Heart left ventricle (tissue), 16 donors: ENCODE data around the gene ZNF423. TPM values are rescaled to one million over a fixed set of nuclear protein-coding genes. Genes with fewer than 3 reads are reported as not detected.

ENCODE experiments used
- ATAC-seq, 4 donors: fragments of 200-7000 bp; cut with Tn5 transposase; one replicate each; pipeline ENCODE4 v1.9.1; 2020 to 2022; ENCODE audit warnings: moderate library complexity in 4 of 4, mild to moderate bottlenecking in 3 of 4, moderate number of reproducible peaks in 1 of 4
- DNase-seq, 5 donors: peaks; one replicate each; pipeline ENCODE4 v3.0.0-alpha.2; 2020
- H3K27ac ChIP-seq, 12 donors: fragments of 200-600 bp; sonication (generic) in 4 of 12; one replicate each; pipeline versions ENCODE4 v1.5.0 to v1.8.0; 2016 to 2022; ENCODE audit warnings: mild to moderate bottlenecking in 2 of 12
- H3K27me3 ChIP-seq, 9 donors: fragments of 200-600 bp; sonication (generic) in 2 of 9; one replicate each; pipeline versions ENCODE4 v1.5.1 to v1.8.0; 2016 to 2022; ENCODE audit warnings: mild to moderate bottlenecking in 3 of 9
- H3K36me3 ChIP-seq, 9 donors: fragments of 200-600 bp; sonication (generic) in 2 of 9; one replicate each; pipeline versions ENCODE4 v1.5.0 to v1.8.0; 2018 to 2022; ENCODE audit warnings: mild to moderate bottlenecking in 2 of 9
- H3K4me1 ChIP-seq, 12 donors: fragments of 200-600 bp; sonication (generic) in 4 of 12; one replicate each; pipeline versions ENCODE4 v1.5.0 to v1.8.0; 2016 to 2022; ENCODE audit warnings: mild to moderate bottlenecking in 3 of 12
- H3K4me3 ChIP-seq, 12 donors: fragments of 200-600 bp; sonication (generic) in 4 of 12; one replicate each; pipeline versions ENCODE4 v1.5.0 to v1.8.0; 2017 to 2022; ENCODE audit warnings: mild to moderate bottlenecking in 9 of 12, moderate library complexity in 4 of 12
- H3K9me3 ChIP-seq, 12 donors: fragments of 200-600 bp; sonication (generic) in 4 of 12; one replicate each; pipeline versions ENCODE4 v1.5.0 to v1.8.0; 2016 to 2022; ENCODE audit warnings: mild to moderate bottlenecking in 1 of 12
- CTCF ChIP-seq, 12 donors: fragments of 200-600 bp; sonication (generic) in 4 of 12; IDR thresholded peaks; one replicate each; pipeline versions ENCODE4 v1.5.0 to v1.8.0; 2018 to 2022; ENCODE audit warnings: antibody characterized with exemption in 12 of 12, mild to moderate bottlenecking in 5 of 12
- POLR2A ChIP-seq, 2 donors: fragments of 450-650 bp; IDR thresholded peaks; one replicate each; pipeline ENCODE4 v1.6.1; 2017; ENCODE audit warnings: antibody characterized with exemption in 2 of 2, mild to moderate bottlenecking in 2 of 2, moderate library complexity in 2 of 2
- WGBS, 4 donors: extraction: QIAGEN DNeasy Blood & Tissue Kit in 2 of 4; methylation state at CpG; one replicate each; pipeline versions ENCODE4 v1.1.5 to v1.1.7; 2013 to 2018; 5-methylcytosine and 5-hydroxymethylcytosine counted together
- intact Hi-C, 10 donors: fragments of 100-400 bp; cut with DNase I; formaldehyde crosslinking; loops; one replicate each; pipeline versions ENCODE4 v1.11.1 to v1.14.2; 2022
- polyA plus RNA-seq, 2 donors: library from polyadenylated mRNA; stranded (reverse); fragments of 200-250 nt; gene quantifications; one replicate each; pipeline ENCODE4 v1.2.3, GENCODE V29; 2013
- total RNA-seq, 9 donors: library from RNA; depleted of rRNA in 2 of 9; stranded (reverse); fragments of >200 nt in 2 of 9; fragmentation: NEBNext Ultra II Directional in 3 of 9; extraction: Animal tissue kit (Norgen Biotek cat#: 25700) in 3 of 9; gene quantifications; one replicate each; pipeline versions ENCODE4 v1.1.0 to v1.2.4, GENCODE V29; 2016 to 2023
- donor health status: ischemic (EF 13 %, LVEDD 7.1; RV severe dilation, severe dysfunction).
- donor health status: healthy with polysubstance abuse.
- donor health status: DM: no; HTN: yes; CAD: no.
- donor health status: DM: no; HTN: no; CAD: no.
- donor health status: ischemic (EF 25% LVEDD 6.9; RV normal size, moderate dysfunction).
- donor health status: ischemic (EF 25% LVEDD 5.7; RV mildly dilated, moderate dysfunction).
- donor health status: healthy.
- donor health status: DM: yes; HTN: yes; CAD: no.
- donor health status: ischemic (EF 35%, LVEDD 5.7; RV mildly dilated, moderate dysfunction).
- donor health status: nonischemic (EF 11% LVEDD 7.7; RV severe dilation, severe dysfunction).
- donor health status: DM: yes; HTN: yes; CAD: no.
- donor health status: PGD.
- donor health status: ischemic (EF 29% LVEDD 5.4; RV normal size, mild dysfunction).
- donor health status: nonischemic (EF 23%, LVEDD 6.1; RV moderate dilation, normal function).

Gene ZNF423
- total and polyA plus RNA-seq, 11 donors: 1.8 to 10.4 (median 5.7) TPM

- DNase-seq: no peak
- intact Hi-C loops: no loop called here
Measured at GRCh38 chr16:49625311-49626065, 230.4 kb downstream of the ZNF423 start.

GRCh38 chr16:49623501-49624266, 232.2 kb downstream of the ZNF423 start:
- intact Hi-C loops: no loop called here
- peaks cover 0 to 3% (median 0%) of the 10 kb centered on the region in 12 donors for H3K9me3 ChIP-seq
- no peak overlapping the region for H3K4me3 ChIP-seq
- H3K27ac ChIP-seq: no peak overlapping the region
- H3K27me3 ChIP-seq: no peaks in the 10 kb centered on the region
- DNase-seq: no peak
- peaks cover 0 to 26% (median 16%) of the 10 kb centered on the region in 12 donors for H3K4me1 ChIP-seq
- 88 to 93% (median 90%) methylated on average over 7 to 8 of the region's 8 CpGs for whole genome bisulfite sequencing, 4 donors
- TF ChIP-seq POLR2A (IDR thresholded peaks at IDR 0.05) (no peak), CTCF (IDR thresholded peaks at IDR 0.05) (no peak)
- no peak for ATAC-seq
- H3K36me3 ChIP-seq: peaks cover 0 to 19% (median 0%) of the 10 kb centered on the region in 9 donors

More at GRCh38 chr16:49625311-49626065, 230.4 kb downstream of the ZNF423 start:
- Histone ChIP-seq H3K9me3 (peaks cover 0 to 11% (median 2%) of the 10 kb centered on the region in 12 donors), H3K36me3 (peaks cover 0 to 19% (median 0%) of the 10 kb centered on the region in 9 donors), H3K4me3 (no peak overlapping the region), H3K4me1 (peaks cover 0 to 15% (median 5%) of the 10 kb centered on the region in 12 donors), H3K27ac (no peak overlapping the region), H3K27me3 (no peaks in the 10 kb centered on the region)
- WGBS, 4 donors: 71 to 84% (median 79%) methylated on average over 3 of the region's 3 CpGs
- TF ChIP-seq POLR2A (IDR thresholded peaks at IDR 0.05): no peak
- TF ChIP-seq CTCF (IDR thresholded peaks at IDR 0.05): no peak
- no peak for ATAC-seq

GRCh38 chr16:49622421-49623402, 233.2 kb downstream of the ZNF423 start:
- ATAC-seq: no peak
- intact Hi-C loops: no loop called here
- 94 to 97% (median 95%) methylated on average over 16 to 17 of the region's 17 CpGs for WGBS, 4 donors
- peaks cover 0 to 19% (median 0%) of the 10 kb centered on the region in 9 donors for H3K36me3 ChIP-seq
- DNase-seq: peak in 1 of 5 donors; percentile 45
- H3K27me3 ChIP-seq: no peaks in the 10 kb centered on the region
- TF ChIP-seq CTCF (IDR thresholded peaks at IDR 0.05) (no peak), POLR2A (IDR thresholded peaks at IDR 0.05) (no peak)
- H3K27ac ChIP-seq: no peak overlapping the region
- no peaks in the 10 kb centered on the region for H3K9me3 ChIP-seq
- H3K4me3 ChIP-seq: no peak overlapping the region
- H3K4me1 ChIP-seq: peaks cover 0 to 26% (median 16%) of the 10 kb centered on the region in 12 donors
